ENCODE measurements around the gene DTD2.

GRCh38 chr14:31441273-31442111, 15.8 kb downstream of the DTD2 start:
- TF ChIP-seq EGR1 (IDR thresholded peaks at IDR 0.05; ENCODE audit: borderline replicate concordance, low read depth, low read length) = no peak
- TF ChIP-seq HDAC6 (IDR thresholded peaks at IDR 0.05; ENCODE audit: low read depth, low read length) = no peak
- TF ChIP-seq, protein P1, sequence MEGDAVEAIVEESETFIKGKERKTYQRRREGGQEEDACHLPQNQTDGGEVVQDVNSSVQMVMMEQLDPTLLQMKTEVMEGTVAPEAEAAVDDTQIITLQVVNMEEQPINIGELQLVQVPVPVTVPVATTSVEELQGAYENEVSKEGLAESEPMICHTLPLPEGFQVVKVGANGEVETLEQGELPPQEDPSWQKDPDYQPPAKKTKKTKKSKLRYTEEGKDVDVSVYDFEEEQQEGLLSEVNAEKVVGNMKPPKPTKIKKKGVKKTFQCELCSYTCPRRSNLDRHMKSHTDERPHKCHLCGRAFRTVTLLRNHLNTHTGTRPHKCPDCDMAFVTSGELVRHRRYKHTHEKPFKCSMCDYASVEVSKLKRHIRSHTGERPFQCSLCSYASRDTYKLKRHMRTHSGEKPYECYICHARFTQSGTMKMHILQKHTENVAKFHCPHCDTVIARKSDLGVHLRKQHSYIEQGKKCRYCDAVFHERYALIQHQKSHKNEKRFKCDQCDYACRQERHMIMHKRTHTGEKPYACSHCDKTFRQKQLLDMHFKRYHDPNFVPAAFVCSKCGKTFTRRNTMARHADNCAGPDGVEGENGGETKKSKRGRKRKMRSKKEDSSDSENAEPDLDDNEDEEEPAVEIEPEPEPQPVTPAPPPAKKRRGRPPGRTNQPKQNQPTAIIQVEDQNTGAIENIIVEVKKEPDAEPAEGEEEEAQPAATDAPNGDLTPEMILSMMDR (IDR thresholded peaks at IDR 0.05; ENCODE audit: control extremely low read depth in 1 of 3, insufficient read depth in 1 of 3, low read depth in 1 of 3, low read length in 3 of 3) = no peak
- no peak for TF ChIP-seq POLR2A (IDR thresholded peaks at IDR 0.05; ENCODE audit: control extremely low read depth in 1 of 2, low read depth in 2 of 2, low read length in 2 of 2)
- TF ChIP-seq TCF12 (IDR thresholded peaks at IDR 0.05; ENCODE audit: low read depth, low read length) = no peak
- TF ChIP-seq, protein P2, sequence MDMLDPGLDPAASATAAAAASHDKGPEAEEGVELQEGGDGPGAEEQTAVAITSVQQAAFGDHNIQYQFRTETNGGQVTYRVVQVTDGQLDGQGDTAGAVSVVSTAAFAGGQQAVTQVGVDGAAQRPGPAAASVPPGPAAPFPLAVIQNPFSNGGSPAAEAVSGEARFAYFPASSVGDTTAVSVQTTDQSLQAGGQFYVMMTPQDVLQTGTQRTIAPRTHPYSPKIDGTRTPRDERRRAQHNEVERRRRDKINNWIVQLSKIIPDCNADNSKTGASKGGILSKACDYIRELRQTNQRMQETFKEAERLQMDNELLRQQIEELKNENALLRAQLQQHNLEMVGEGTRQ (IDR thresholded peaks at IDR 0.05; ENCODE audit: low read length) = no peak
- no peak for TF ChIP-seq YY1 (IDR thresholded peaks at IDR 0.05; ENCODE audit: low read depth, low read length)
- TF ChIP-seq EZH2 (IDR thresholded peaks at IDR 0.05; ENCODE audit: low read depth, low read length, severe bottlenecking) = no peak
- TF ChIP-seq RFX5 (IDR thresholded peaks at IDR 0.05; ENCODE audit: borderline replicate concordance, low read depth, low read length) = no peak
